ENCODE data around the gene ATPAF1.
"Not testable (repeated sequence)": the region's sequence is repeated elsewhere in the genome, so short reads cannot be mapped to it uniquely, and the experiment has no call there.

Gene ATPAF1

GRCh38 chr1:46670134-46670533, 2.0 kb upstream of the ATPAF1 start:
- no peak for TF ChIP-seq CTCF (IDR thresholded peaks at IDR 0.05; ENCODE audit: low read depth, low read length)
- no peak for DNase-seq (ENCODE audit: extremely low read depth, low read depth)

- no peak for DNase-seq (ENCODE audit: extremely low read depth, low read depth)
- TF ChIP-seq CTCF (IDR thresholded peaks at IDR 0.05; ENCODE audit: low read depth, low read length) = no peak
These were observed 2.2 kb downstream of the ATPAF1 start for GRCh38 chr1:46665983-46666382.

- DNase-seq (ENCODE audit: extremely low read depth, low read depth) = not testable (repeated sequence)
These were observed 5.2 kb downstream of the ATPAF1 start for GRCh38 chr1:46662919-46663318.

GRCh38 chr1:46660116-46660515, 8.0 kb downstream of the ATPAF1 start:
- DNase-seq (ENCODE audit: extremely low read depth, low read depth) = not testable (repeated sequence)

- DNase-seq (ENCODE audit: extremely low read depth, low read depth) = no peak
- no peak for TF ChIP-seq CTCF (IDR thresholded peaks at IDR 0.05; ENCODE audit: low read depth, low read length)
These were observed 8.8 kb downstream of the ATPAF1 start for GRCh38 chr1:46659307-46659870.

- DNase-seq (ENCODE audit: extremely low read depth, low read depth) = no peak
- TF ChIP-seq CTCF (IDR thresholded peaks at IDR 0.05; ENCODE audit: low read depth, low read length) = no peak
These were observed 10.4 kb downstream of the ATPAF1 start for GRCh38 chr1:46657775-46658174.

GRCh38 chr1:46656643-46657042, 11.5 kb downstream of the ATPAF1 start:
- TF ChIP-seq CTCF (IDR thresholded peaks at IDR 0.05; ENCODE audit: low read depth, low read length) = no peak
- DNase-seq (ENCODE audit: extremely low read depth, low read depth) = no peak

GRCh38 chr1:46655848-46656247, 12.3 kb downstream of the ATPAF1 start:
- no peak for TF ChIP-seq CTCF (IDR thresholded peaks at IDR 0.05; ENCODE audit: low read depth, low read length)
- no peak for DNase-seq (ENCODE audit: extremely low read depth, low read depth)

- not testable (repeated sequence) for DNase-seq (ENCODE audit: extremely low read depth, low read depth)
These were observed 13.5 kb downstream of the ATPAF1 start for GRCh38 chr1:46654698-46655097.

All from AG09319 (cell line).